MV-4-11 (cell line): ENCODE measurements around the gene THEMIS.
A peak's percentile ranks its signal among the peaks of the same experiment; 100 is the strongest.
"Not testable (repeated sequence)": the region's sequence is repeated elsewhere in the genome, so short reads cannot be mapped to it uniquely, and the experiment has no call there.

ENCODE experiments used
- DNase-seq: peaks from one replicate; lab custom pipeline; 2025; lab: John Stamatoyannopoulos, UW

The THEMIS gene

DNA sequence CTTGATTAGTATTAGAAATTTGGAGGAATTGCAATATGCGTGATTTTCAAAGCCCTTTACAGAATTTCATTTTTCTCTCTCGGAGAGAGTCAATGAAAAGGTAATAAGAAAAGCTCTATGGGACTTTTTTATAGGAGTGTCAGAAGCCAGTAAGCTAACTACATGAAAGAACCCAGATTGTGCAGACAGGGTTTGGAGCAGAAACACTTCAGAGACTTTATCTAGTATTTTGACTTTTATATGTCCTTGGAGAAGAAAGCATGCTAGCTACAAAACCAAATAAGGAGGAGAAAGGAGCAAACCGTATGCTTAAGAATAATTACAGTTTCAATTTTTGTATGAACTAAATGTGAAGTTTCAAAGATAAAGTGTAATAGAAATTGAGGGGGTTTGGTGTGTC is 182.2 kb downstream of the THEMIS start:
- no peak for DNase-seq

DNA sequence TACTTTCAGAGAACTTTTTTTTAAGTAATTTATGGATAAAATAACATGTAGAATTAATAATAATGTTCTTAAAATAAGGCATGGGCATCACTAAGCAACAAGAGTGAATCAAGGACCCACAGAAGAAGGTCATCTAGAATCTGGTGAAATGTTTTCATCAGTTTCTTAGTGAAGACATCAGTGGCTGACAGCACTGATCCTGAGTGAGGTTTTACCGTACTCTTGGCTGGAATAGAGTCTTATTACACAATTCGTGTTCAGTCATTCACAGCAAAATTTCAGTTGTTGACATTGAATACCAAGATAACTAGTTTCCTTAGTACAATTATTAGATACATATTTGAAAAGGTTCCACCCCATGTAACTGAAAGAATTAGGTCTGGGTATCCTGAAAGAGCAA is 183.5 kb downstream of the THEMIS start:
- no peak for DNase-seq

GRCh38 chr6:127716465-127716864 is 184.4 kb downstream of the THEMIS start:
- DNase-seq = no peak

- no peak for DNase-seq
These were observed 190.2 kb downstream of the THEMIS start for GRCh38 chr6:127710668-127711067.

DNA sequence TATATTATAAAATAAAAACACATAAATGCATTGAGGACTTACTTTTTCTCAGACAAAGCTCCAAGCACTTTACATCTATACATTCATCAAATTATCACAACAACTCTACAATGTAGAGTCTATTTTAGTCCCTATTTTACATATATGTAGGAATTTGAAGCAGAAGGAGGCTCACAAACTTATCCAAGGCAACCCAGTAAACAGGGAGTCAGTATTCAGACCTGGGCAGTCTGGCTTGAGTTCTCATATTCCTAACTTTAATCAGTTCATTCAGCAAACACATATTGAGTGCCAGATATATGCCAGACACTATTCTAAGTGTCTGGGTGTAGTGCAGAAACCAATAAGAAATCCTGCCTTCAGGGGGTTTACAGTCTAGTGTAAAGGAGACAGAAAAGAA is 194.6 kb downstream of the THEMIS start:
- DNase-seq = no peak

GRCh38 chr6:127695108-127695507 is 205.8 kb downstream of the THEMIS start:
- no peak for DNase-seq

- DNase-seq = no peak
These were observed 209.7 kb downstream of the THEMIS start for GRCh38 chr6:127691146-127691545.

DNA sequence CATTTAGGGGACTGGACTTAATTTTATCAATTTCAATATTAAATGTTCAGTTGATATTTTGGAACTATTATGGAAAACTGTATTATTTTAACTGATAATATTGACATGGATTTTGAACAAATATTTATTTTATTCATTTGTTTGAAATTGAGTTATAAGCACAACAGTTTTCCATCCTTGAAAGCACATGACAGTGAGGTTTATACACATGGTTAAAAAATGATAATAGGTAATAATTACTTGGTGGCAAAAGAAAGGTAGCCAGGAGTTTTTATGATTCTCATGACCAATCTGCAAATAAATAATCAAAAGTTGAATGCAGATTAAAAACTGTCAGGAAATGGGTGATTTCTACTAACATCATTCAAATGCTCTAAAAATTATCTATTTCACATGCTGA is 210.3 kb downstream of the THEMIS start:
- DNase-seq = no peak

DNA sequence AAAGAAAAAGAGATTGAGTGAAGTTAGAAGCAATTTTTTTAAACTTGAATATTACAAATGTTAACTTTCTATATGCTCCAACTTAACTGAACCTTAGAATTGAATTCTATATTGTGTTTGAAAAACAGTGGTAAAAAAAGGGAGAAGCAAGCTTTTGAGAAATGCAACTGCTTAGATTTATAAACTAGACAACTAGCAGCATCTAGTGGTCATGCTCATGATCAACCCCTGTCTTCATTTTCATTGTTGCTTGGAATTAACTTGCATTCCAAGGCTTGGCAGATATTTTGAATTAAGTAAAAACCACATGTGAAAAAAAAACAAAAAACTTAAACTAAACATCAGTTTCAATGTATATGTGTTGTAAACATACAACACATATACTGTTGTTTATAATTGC is 210.8 kb downstream of the THEMIS start:
- DNase-seq = peak; percentile 1

DNA sequence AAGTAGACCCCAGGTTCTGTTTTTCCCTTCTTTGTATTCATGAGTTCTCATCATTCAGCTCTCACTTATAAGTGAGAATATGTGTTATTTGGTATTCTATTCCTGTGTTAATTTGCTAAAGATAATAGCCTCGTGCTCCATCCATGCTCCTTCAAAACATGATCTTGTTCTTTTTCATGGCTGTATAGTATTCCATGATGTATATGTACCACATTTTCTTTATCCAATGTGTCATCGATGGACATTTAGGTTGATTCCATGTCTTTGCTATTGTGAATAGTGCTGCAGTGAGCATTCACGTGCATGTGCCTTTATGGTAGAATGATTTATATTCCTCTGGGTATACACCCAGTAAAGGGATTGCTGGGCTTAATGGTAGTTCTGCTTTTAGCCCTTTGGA is 213.4 kb downstream of the THEMIS start:
- DNase-seq = not testable (repeated sequence)

DNA sequence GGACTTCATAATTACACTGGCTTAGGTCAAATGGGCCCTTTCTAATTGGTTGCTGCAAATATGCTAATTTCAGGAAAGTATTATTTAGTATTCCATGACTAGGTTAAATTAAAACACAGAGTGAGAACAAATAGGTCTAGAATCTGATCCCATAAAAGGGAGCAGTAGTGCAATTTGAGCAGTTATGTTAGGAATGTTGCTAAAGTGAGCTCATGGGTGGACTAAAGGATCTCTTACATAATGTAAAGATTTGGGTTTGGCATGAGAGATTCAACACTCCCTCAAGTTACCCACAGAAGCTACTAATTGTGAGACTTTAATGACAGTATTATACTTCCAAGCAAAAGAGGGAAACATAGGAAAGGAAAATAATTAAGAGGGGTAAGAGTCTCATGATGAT is 214.8 kb downstream of the THEMIS start:
- DNase-seq = no peak

DNA sequence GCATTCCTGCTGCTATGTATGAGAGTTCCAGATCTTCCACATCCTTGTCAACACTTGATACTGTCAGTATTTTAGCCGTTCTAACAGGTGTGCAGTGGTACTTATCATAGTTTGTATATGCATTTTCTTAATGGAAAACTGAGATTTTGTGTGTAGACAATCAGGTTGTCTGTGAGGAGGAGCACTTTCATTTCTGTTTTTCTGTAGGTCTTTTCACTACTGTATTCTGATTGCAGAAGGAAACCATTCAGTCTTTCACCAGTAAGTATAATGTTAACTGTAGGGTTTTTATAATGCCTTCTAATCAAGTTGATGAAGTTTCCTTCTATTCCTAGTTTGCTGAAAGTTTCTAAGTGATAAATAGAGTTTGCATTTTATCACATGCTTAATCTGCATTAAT is 216.4 kb downstream of the THEMIS start:
- DNase-seq = no peak
